ENCODE measurements around the gene ECEL1. TPM values are rescaled to one million over a fixed set of nuclear protein-coding genes. Genes with fewer than 3 reads are reported as not detected.

ECEL1 gene
- polyA plus RNA-seq, 4 donors = 11.7 to 18.8 (median 14.3) TPM

- DNase-seq (ENCODE audit: low read depth in 4 of 4, low spot score in 3 of 4) = no peak
Observed at GRCh38 chr2:232523682-232524597, 36.3 kb upstream of the ECEL1 start.

GRCh38 chr2:232523402-232523681 lies 35.7 kb upstream of the ECEL1 start:
- no peak for DNase-seq (ENCODE audit: low read depth in 4 of 4, low spot score in 3 of 4)

- no peak for DNase-seq (ENCODE audit: low read depth in 4 of 4, low spot score in 3 of 4)
Observed at GRCh38 chr2:232522623-232523401, 35.2 kb upstream of the ECEL1 start.

- DNase-seq (ENCODE audit: low read depth in 4 of 4, low spot score in 3 of 4) = no peak
Observed at GRCh38 chr2:232521959-232522622, 34.5 kb upstream of the ECEL1 start.

GRCh38 chr2:232521098-232521497 lies 33.5 kb upstream of the ECEL1 start:
- no peak for DNase-seq (ENCODE audit: low read depth in 4 of 4, low spot score in 3 of 4)

GRCh38 chr2:232520489-232520888 lies 32.9 kb upstream of the ECEL1 start:
- DNase-seq (ENCODE audit: low read depth in 4 of 4, low spot score in 3 of 4) = no peak

- no peak for DNase-seq (ENCODE audit: low read depth in 4 of 4, low spot score in 3 of 4)
Observed at GRCh38 chr2:232519581-232520438, 32.2 kb upstream of the ECEL1 start, which contains the start of gene PRSS56. Gene PRSS56 (plus strand): TSS chr2:232520388. CDS start chr2:232520599, 211 bp downstream.

GRCh38 chr2:232518844-232519243 lies 31.2 kb upstream of the ECEL1 start:
- DNase-seq (ENCODE audit: low read depth in 4 of 4, low spot score in 3 of 4) = no peak

GRCh38 chr2:232516551-232516950 lies 28.9 kb upstream of the ECEL1 start:
- no peak for DNase-seq (ENCODE audit: low read depth in 4 of 4, low spot score in 3 of 4)

GRCh38 chr2:232515639-232516038 lies 28.0 kb upstream of the ECEL1 start:
- no peak for DNase-seq (ENCODE audit: low read depth in 4 of 4, low spot score in 3 of 4)

GRCh38 chr2:232513353-232513752 lies 25.7 kb upstream of the ECEL1 start:
- DNase-seq (ENCODE audit: low read depth in 4 of 4, low spot score in 3 of 4) = no peak

GRCh38 chr2:232512602-232513001 lies 25.0 kb upstream of the ECEL1 start:
- DNase-seq (ENCODE audit: low read depth in 4 of 4, low spot score in 3 of 4) = no peak

- no peak for DNase-seq (ENCODE audit: low read depth in 4 of 4, low spot score in 3 of 4)
Observed at GRCh38 chr2:232511336-232511890, 23.8 kb upstream of the ECEL1 start.

- DNase-seq (ENCODE audit: low read depth in 4 of 4, low spot score in 3 of 4) = no peak
Observed at GRCh38 chr2:232508251-232508650, 20.6 kb upstream of the ECEL1 start.

GRCh38 chr2:232506709-232507108 lies 19.1 kb upstream of the ECEL1 start:
- DNase-seq (ENCODE audit: low read depth in 4 of 4, low spot score in 3 of 4) = no peak

GRCh38 chr2:232505856-232506255 lies 18.2 kb upstream of the ECEL1 start:
- peak in 1 of 4 donors; percentile 67 for DNase-seq (ENCODE audit: low read depth in 4 of 4, low spot score in 3 of 4)

- DNase-seq (ENCODE audit: low read depth in 4 of 4, low spot score in 3 of 4) = no peak
Observed at GRCh38 chr2:232504438-232504837, 16.8 kb upstream of the ECEL1 start.

GRCh38 chr2:232503809-232504323 lies 16.2 kb upstream of the ECEL1 start:
- DNase-seq (ENCODE audit: low read depth in 4 of 4, low spot score in 3 of 4) = no peak

- DNase-seq (ENCODE audit: low read depth in 4 of 4, low spot score in 3 of 4) = no peak
Observed at GRCh38 chr2:232502911-232503808, 15.5 kb upstream of the ECEL1 start.
